AG10803 (cell line): Measurements from ENCODE around the gene BLID.

Experiments
- DNase-seq: peaks from one replicate; pipeline ENCODE4 v3.0.0; 2010; ENCODE audit warnings: low read depth
- H3K4me3 ChIP-seq: 2 replicates; pipeline ENCODE4 v1.5.1; 2011; ENCODE audit warnings: mild to moderate bottlenecking, low read length, control low read depth
- TF ChIP-seq, protein P1 (sequence below): conservative IDR thresholded peaks from 2 replicates; pipeline ENCODE4 v1.5.1; 2011; ENCODE audit warnings: mild to moderate bottlenecking, low read length, control low read depth, inconsistent platforms

Gene BLID

GRCh38 chr11:122139595-122139866 lies 23.5 kb upstream of the BLID start:
- no peak for DNase-seq
- no peak overlapping the region for H3K4me3 ChIP-seq
- TF ChIP-seq, protein P1, sequence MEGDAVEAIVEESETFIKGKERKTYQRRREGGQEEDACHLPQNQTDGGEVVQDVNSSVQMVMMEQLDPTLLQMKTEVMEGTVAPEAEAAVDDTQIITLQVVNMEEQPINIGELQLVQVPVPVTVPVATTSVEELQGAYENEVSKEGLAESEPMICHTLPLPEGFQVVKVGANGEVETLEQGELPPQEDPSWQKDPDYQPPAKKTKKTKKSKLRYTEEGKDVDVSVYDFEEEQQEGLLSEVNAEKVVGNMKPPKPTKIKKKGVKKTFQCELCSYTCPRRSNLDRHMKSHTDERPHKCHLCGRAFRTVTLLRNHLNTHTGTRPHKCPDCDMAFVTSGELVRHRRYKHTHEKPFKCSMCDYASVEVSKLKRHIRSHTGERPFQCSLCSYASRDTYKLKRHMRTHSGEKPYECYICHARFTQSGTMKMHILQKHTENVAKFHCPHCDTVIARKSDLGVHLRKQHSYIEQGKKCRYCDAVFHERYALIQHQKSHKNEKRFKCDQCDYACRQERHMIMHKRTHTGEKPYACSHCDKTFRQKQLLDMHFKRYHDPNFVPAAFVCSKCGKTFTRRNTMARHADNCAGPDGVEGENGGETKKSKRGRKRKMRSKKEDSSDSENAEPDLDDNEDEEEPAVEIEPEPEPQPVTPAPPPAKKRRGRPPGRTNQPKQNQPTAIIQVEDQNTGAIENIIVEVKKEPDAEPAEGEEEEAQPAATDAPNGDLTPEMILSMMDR = no peak

DNA sequence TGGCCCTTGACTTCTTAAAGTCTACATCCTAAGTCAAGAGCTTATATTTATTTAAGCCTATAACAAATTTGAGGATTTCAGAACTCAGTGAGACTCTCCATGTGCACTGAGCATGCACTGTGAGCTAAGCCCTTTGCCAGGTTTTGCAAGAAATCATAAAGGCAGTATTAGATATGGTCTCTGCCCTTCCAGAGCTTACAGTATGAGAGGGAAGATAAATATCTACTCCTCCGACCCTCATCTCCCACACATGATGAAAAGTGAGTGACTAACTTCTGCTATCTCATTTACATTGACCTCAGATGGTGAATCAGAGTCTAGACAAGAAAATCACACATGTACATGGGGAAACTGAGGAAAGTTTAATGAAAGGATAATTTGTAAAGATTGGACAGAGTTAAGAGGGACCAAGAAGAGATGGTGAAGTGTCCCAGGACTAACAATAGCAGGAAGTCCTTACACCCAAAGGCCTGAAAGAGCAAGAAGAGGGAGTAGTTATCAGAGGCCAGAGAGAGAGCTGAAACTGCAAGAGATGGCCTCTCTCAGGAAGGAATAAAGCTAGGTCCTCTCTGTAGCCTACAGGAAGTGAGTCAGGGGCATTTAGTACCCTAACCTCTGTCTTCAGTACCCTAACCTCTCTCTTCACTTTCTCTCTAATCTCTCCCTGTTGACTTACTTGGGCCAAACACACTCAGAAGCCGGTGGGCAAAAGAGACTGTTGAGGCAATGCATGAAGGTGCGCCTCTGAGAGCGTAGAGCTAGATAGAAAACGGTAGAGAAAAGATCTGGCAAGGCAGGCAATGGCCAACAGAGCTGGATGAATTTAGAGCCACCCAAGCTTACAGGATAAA lies 23.0 kb upstream of the BLID start:
- TF ChIP-seq, protein P1 = no peak

DNA sequence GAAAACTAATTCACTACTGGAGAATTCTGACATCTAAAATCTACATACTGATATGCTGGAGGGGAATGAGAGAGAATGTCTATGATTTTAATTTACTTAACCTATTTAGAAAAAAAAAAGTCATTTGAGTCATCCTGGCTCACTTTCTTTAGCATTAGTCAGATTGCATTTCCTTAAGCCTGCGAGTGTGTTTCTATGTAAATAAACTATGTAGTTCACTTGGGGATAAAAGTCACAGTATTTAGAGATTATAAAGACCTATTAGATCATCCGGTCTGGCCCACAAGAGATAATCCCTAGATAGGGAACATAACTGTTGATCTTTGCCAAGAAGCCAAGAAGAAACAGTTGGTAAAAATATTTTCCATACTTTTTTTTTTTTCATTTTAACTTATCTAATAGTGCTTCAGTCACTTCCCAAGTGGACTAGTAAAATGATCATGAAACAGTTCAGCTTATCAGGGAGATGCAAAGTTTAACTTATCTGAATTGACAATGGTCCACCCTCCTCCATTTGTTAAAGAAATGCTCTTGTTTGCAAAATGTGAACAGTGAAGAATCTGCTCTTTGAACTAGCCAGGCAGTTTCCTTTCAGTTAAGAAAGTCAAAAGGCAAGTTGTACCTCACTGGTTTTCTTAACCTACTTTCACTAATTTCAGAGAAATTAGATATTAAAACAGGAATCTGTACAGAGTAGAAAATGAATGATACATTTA lies 21.2 kb upstream of the BLID start:
- H3K4me3 ChIP-seq = no peak overlapping the region
- DNase-seq = peak; percentile 86
- TF ChIP-seq, protein P1 = no peak

More for the DNA sequence above, 23.0 kb upstream of the BLID start:
- H3K4me3 ChIP-seq = no peak overlapping the region
- DNase-seq = no peak

GRCh38 chr11:122131126-122131525 lies 15.1 kb upstream of the BLID start:
- TF ChIP-seq, protein P1 = no peak
- peak; percentile 46 for DNase-seq
- H3K4me3 ChIP-seq = no peak overlapping the region

DNA sequence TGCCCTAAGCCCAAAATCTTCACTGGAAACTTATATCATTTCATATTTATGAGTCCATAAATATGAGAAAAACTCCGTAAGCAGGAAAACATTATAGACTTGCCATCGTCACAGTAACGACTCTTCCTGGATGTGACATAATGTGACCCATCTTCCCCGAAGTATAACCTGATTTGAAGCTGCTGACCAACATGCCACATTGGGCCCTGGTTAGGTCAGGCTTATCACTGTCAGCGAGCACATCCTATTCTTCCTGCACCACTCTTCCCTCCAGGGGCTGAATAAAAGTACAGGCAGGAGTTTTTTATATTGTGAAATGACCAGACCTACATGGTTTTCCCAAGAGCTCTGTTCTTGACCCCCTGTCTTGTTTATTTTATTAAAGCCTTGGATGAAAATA lies 12.1 kb upstream of the BLID start:
- H3K4me3 ChIP-seq = no peak overlapping the region
- no peak for DNase-seq
- TF ChIP-seq, protein P1 = no peak

DNA sequence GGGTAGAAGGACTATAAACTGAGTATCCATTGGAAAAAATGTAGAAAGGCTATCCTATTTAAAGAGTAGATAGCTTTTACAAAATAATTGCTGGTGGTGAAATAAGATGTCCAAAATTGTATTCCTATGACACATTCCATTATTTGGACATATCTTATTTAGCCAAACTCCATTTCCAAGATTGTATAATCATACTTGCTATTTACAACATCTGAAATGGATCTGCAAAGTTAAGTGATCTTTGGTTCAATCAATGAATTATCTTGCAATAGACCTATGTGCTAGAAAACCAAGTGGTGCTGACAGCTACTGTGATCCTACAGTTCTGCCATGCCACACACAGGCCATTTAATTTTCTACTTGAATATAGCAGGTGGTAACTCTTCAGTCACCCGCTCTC lies 11.0 kb upstream of the BLID start:
- H3K4me3 ChIP-seq = no peak overlapping the region

More for the DNA sequence above, 11.0 kb upstream of the BLID start:
- DNase-seq = peak; percentile 51
- TF ChIP-seq, protein P1 = no peak
